ENCODE measurements around the gene GFY. TPM values are rescaled to one million over a fixed set of nuclear protein-coding genes. Genes with fewer than 3 reads are reported as not detected.

GFY gene
- total RNA-seq, 3 donors from 2014 or later = not detected

DNA sequence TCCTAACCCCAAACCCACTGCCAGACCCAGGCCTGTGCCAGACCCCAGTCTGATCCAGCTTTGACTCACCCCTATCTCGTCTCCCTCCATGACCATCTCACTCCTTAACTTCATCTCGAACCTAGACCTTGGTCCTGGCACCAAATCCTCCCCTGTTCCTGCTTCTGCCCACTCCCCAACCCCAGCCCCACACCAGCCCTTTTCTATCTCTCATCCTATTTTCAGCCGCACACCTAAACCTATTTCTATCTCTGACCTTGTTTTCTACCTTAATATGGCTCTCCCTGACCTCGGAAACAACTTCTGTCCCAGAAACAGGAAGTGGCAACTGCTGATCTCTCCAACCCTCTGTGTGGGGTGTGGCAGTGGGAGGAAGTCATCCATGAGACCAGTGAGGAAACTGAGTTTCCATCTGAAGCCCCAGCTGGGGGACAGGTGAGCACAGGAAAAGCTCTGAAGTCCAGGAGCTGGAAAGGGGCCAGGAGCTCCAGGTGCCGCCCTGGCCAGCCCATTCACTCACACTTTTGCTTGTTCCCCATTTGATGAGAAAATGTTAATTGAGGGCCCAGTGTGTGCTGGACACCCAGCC, 15.7 kb upstream of the GFY start:
- TF ChIP-seq, protein P1, sequence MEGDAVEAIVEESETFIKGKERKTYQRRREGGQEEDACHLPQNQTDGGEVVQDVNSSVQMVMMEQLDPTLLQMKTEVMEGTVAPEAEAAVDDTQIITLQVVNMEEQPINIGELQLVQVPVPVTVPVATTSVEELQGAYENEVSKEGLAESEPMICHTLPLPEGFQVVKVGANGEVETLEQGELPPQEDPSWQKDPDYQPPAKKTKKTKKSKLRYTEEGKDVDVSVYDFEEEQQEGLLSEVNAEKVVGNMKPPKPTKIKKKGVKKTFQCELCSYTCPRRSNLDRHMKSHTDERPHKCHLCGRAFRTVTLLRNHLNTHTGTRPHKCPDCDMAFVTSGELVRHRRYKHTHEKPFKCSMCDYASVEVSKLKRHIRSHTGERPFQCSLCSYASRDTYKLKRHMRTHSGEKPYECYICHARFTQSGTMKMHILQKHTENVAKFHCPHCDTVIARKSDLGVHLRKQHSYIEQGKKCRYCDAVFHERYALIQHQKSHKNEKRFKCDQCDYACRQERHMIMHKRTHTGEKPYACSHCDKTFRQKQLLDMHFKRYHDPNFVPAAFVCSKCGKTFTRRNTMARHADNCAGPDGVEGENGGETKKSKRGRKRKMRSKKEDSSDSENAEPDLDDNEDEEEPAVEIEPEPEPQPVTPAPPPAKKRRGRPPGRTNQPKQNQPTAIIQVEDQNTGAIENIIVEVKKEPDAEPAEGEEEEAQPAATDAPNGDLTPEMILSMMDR (IDR thresholded peaks at IDR 0.05) = no peak
- intact Hi-C loops (cut with DNase I; ENCODE audit: low total_unique reads) = loop anchor here (5.0 kb wide), 1 partner anchor 1163 kb away; no protein-coding TSS in a partner anchor
- no peak for DNase-seq (ENCODE audit: low spot score in 2 of 2)
- no peaks in the 10 kb centered on the region for H3K9me3 ChIP-seq
- no peak overlapping the region for H3K27ac ChIP-seq
- no peaks in the 10 kb centered on the region for H3K27me3 ChIP-seq
- H3K36me3 ChIP-seq = no peaks in the 10 kb centered on the region
- no peaks in the 10 kb centered on the region for H3K4me1 ChIP-seq
- H3K4me3 ChIP-seq = no peak overlapping the region

DNA sequence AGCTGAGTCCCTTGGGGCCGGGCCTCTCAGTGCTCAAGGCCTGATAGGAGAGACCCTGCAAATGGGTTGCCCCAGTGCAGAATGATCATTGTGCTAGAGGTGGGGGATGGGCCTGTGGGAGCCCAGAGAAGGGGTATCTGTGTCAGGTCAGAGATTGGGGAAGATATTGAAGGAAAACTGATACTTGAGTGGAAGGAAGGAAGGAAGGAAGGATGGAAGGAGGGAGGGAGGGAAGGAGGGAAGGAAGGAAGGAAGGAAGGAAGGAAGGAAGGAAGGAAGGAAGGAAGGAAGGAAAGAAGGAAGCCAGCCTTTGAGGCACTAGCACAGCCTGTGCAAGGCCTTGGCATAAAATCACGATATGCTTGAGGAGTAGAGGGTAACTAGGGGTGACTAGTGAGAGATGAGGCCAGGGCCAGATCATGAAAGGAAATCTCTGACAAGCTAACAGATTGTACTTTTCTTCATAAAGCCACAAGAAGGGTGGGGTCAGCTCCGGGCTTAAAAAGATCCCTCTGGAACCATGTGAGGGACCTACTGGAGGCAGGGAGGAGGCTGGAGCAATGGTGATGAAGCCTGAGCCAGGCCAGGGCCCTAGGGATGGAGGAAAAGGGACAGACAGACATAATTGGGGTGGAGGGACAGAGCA, 13.4 kb upstream of the GFY start:
- Histone ChIP-seq H3K4me1 (no peaks in the 10 kb centered on the region), H3K27me3 (no peaks in the 10 kb centered on the region), H3K36me3 (no peaks in the 10 kb centered on the region), H3K4me3 (no peak overlapping the region), H3K9me3 (no peaks in the 10 kb centered on the region), H3K27ac (no peak overlapping the region)
- intact Hi-C loops (cut with DNase I; ENCODE audit: low total_unique reads) = no loop called here
- TF ChIP-seq, protein P1 (IDR thresholded peaks at IDR 0.05) = no peak
- TF ChIP-seq POLR2A (IDR thresholded peaks at IDR 0.05) = no peak
- TF ChIP-seq POLR2AphosphoS5 (IDR thresholded peaks at IDR 0.05) = no peak
- DNase-seq (ENCODE audit: low spot score in 2 of 2) = no peak

DNA sequence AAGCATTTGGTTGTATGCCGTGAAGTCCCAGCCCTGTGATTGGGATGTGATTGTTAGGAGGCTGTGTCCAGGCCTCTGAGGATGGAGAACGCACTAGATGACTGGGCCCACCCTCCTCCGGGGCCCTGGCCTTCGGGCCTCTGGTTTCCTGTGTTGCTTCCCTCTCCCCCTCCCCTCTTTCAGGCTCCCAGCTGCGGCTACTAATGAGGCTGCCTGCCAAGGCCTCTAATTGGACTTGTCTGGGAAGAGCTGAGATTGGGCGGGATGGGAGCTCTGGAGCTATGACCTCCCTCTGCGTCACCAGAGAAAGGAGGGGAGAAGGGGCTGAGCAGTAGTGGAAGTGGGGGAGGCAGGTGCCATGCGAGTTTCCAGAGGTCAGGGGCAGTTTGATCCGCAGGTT, 11.8 kb upstream of the GFY start:
- Histone ChIP-seq H3K27me3 (peaks cover 0 to 7% of the 10 kb centered on the region in 2 donors), H3K9me3 (no peaks in the 10 kb centered on the region), H3K27ac (no peak overlapping the region), H3K4me1 (no peaks in the 10 kb centered on the region), H3K36me3 (no peaks in the 10 kb centered on the region), H3K4me3 (no peak overlapping the region)
- no peak for DNase-seq (ENCODE audit: low spot score in 2 of 2)
- TF ChIP-seq POLR2A (IDR thresholded peaks at IDR 0.05) = no peak
- TF ChIP-seq, protein P1 (IDR thresholded peaks at IDR 0.05) = no peak
- no peak for TF ChIP-seq POLR2AphosphoS5 (IDR thresholded peaks at IDR 0.05)
- intact Hi-C loops (cut with DNase I; ENCODE audit: low total_unique reads) = no loop called here

DNA sequence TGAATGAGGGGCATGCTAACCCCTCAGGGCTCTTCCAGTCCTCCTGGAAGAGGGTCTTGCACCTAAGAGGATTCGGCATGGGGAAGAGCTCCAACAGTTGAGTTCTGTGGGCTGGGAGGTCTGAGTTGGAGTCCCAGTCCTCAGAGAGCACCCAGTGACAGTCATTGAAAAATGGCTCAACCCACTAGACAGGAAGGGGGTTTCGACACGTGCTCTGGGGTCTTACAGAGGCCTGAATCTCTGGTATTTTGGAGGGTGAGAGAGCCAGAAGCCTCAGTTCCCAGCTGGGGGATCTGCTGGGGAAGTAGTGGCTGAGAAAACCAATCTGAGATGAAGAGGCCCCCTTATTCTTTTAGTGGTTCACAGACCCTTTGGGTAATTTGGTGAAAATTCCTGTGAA, 10.9 kb upstream of the GFY start:
- peaks cover 0 to 9% of the 10 kb centered on the region in 2 donors for H3K27me3 ChIP-seq

More for the DNA sequence above, 10.9 kb upstream of the GFY start:
- H3K9me3 ChIP-seq = no peaks in the 10 kb centered on the region
- no peak overlapping the region for H3K27ac ChIP-seq
- intact Hi-C loops (cut with DNase I; ENCODE audit: low total_unique reads) = no loop called here
- TF ChIP-seq POLR2AphosphoS5 (IDR thresholded peaks at IDR 0.05) (no peak), POLR2A (IDR thresholded peaks at IDR 0.05) (no peak)
- TF ChIP-seq, protein P1 (IDR thresholded peaks at IDR 0.05) = no peak
- H3K36me3 ChIP-seq = no peaks in the 10 kb centered on the region
- DNase-seq (ENCODE audit: low spot score in 2 of 2) = no peak
- H3K4me1 ChIP-seq = no peaks in the 10 kb centered on the region
- H3K4me3 ChIP-seq = no peak overlapping the region

All from breast epithelium (tissue), 4 donors.